Activated CD8-positive, alpha-beta T cell treated with anti-CD3 and anti-CD28 coated beads for 36 hours (primary cell): ENCODE measurements around the gene ENKD1. TPM values are rescaled to one million over a fixed set of nuclear protein-coding genes. Genes with fewer than 3 reads are reported as not detected.

ENCODE experiments used
- ATAC-seq: fragments of 200-7000 bp; cut with Tn5 transposase; one replicate; pipeline ENCODE4 v1.10.0; 2021; ENCODE audit warnings: mild to moderate bottlenecking, moderate library complexity
- CTCF ChIA-PET: fragments of 350-600 bp; sonication (Branson Sonifier 250); formaldehyde crosslinking; loops from one replicate; lab custom pipeline; 2021; ENCODE audit warnings: antibody characterized with exemption; lab: Charles Lee
- POLR2A ChIA-PET: fragments of 350-600 bp; sonication (Branson Sonifier 250); formaldehyde crosslinking; loops from one replicate; lab custom pipeline; 2021; ENCODE audit warnings: antibody characterized with exemption; lab: Charles Lee
- DNase-seq: peaks from one replicate; pipeline ENCODE4 v3.0.0-alpha.2; 2020
- H3K27ac Mint-ChIP-seq: one replicate; pipeline ENCODE4 v1.8.0; 2021; ENCODE audit warnings: mild to moderate bottlenecking, mixed read lengths
- H3K27me3 Mint-ChIP-seq: one replicate; pipeline ENCODE4 v1.8.0; 2021; ENCODE audit warnings: mixed read lengths
- H3K36me3 Mint-ChIP-seq: one replicate; pipeline ENCODE4 v1.8.0; 2021; ENCODE audit warnings: low read depth, mixed read lengths
- H3K4me1 Mint-ChIP-seq: one replicate; pipeline ENCODE4 v1.8.0; 2021; ENCODE audit warnings: low read depth, mixed read lengths
- H3K4me3 Mint-ChIP-seq: one replicate; pipeline ENCODE4 v1.8.0; 2021; ENCODE audit warnings: mild to moderate bottlenecking, moderate library complexity, mixed read lengths
- H3K9me3 Mint-ChIP-seq: one replicate; pipeline ENCODE4 v1.8.0; 2021; ENCODE audit warnings: mixed read lengths
- intact Hi-C: fragments of 100-400 bp; cut with micrococcal nuclease; formaldehyde crosslinking; loops from one replicate; pipeline ENCODE4 v1.10.0; 2022
- total RNA-seq, 2 experiments: library from RNA; stranded (reverse); gene quantifications; one replicate each; pipeline ENCODE4 v1.2.3, GENCODE V29; 2021
- TF ChIP-seq, protein P1 (sequence below): fragments of 200-600 bp; IDR thresholded peaks from one replicate; pipeline ENCODE4 v1.8.0; 2022; ENCODE audit warnings: antibody characterized with exemption, mild to moderate bottlenecking

The ENKD1 gene
- total RNA-seq, 2 experiments from 2014 or later, result 8.4 to 8.9 TPM

DNA sequence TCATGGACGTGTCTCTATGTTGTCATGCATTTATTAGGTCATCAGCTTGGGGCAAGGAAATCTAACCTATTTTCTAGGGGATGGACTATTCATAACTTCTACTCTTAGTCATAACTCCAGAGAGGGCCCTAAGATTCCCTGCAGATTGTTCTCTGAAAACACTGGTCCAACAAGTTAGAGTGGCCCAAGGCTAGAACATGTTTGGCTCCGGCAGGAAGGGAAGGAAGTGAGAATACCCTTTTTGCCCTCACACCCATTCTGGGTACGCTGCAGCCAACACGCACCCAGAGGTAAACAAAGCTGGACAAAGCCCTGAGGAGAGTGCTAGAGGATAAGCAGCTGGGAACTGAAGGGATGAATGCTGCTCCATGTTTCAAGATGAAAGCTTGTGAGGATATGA, 10.0 kb upstream of the ENKD1 start:
- ChIA-PET CTCF (interaction anchor here (1.0 kb wide), 1 partner anchor 14 kb away, joined by 3 read pairs; no protein-coding TSS in a partner anchor), POLR2A (interaction anchor here (0.6 kb wide), 1 partner anchor 124 kb away, joined by 3 read pairs; no protein-coding TSS in a partner anchor)
- Mint-ChIP-seq H3K27me3 (no peaks in the 10 kb centered on the region), H3K4me3 (no peak overlapping the region), H3K27ac (no peak overlapping the region), H3K36me3 (no peaks in the 10 kb centered on the region), H3K9me3 (no peaks in the 10 kb centered on the region), H3K4me1 (no peaks in the 10 kb centered on the region)
- ATAC-seq (no peak), DNase-seq (no peak)
- TF ChIP-seq, protein P1, sequence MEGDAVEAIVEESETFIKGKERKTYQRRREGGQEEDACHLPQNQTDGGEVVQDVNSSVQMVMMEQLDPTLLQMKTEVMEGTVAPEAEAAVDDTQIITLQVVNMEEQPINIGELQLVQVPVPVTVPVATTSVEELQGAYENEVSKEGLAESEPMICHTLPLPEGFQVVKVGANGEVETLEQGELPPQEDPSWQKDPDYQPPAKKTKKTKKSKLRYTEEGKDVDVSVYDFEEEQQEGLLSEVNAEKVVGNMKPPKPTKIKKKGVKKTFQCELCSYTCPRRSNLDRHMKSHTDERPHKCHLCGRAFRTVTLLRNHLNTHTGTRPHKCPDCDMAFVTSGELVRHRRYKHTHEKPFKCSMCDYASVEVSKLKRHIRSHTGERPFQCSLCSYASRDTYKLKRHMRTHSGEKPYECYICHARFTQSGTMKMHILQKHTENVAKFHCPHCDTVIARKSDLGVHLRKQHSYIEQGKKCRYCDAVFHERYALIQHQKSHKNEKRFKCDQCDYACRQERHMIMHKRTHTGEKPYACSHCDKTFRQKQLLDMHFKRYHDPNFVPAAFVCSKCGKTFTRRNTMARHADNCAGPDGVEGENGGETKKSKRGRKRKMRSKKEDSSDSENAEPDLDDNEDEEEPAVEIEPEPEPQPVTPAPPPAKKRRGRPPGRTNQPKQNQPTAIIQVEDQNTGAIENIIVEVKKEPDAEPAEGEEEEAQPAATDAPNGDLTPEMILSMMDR, result no peak
- intact Hi-C loops, result no loop called here

DNA sequence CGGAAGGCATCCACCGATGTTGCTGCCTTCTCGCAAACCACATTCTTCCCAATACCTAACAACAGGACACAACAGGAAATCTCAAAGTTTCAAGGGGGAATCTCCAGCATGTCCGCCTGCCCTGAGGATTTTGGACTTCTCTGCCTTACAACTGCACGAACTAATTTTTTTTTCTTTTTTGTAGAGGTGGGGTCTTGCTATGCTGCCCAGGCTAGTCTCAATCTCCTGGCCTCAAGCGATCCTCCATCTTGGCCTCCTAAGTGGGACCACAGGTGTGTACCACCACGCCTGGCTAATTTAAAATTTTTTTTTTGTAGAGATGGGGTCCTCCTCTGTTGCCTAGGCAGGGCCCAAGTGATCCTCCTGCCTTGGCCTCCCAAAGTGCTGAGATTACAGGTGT, 9.4 kb upstream of the ENKD1 start:
- intact Hi-C loops, result no loop called here
- TF ChIP-seq, protein P1, result no peak
- no peak for DNase-seq
- no peak overlapping the region for H3K27ac Mint-ChIP-seq
- H3K27me3 Mint-ChIP-seq, result no peaks in the 10 kb centered on the region
- ChIA-PET POLR2A (no interaction called here), CTCF (no interaction called here)
- no peaks in the 10 kb centered on the region for H3K9me3 Mint-ChIP-seq
- no peaks in the 10 kb centered on the region for H3K36me3 Mint-ChIP-seq
- H3K4me1 Mint-ChIP-seq, result no peaks in the 10 kb centered on the region
- no peak overlapping the region for H3K4me3 Mint-ChIP-seq
- no peak for ATAC-seq

DNA sequence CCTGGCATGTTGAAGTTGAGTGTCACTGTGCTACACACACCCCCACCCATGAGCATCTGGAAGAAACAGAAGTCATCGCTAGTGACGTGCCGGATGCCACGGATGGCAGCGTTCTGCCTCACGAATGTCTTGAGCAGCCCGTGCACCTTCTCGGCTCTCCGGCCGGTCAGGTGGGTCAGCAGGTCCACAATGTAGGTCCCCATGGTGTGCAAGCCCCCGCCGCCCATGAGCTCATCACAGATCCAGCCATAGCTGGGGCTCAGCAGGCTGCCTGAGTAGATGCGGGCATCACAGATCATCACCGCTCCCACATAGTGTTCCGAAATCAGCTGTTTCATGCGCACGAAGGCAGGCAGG, 9.0 kb upstream of the ENKD1 start:
- Mint-ChIP-seq H3K4me3 (no peak overlapping the region), H3K27ac (no peak overlapping the region), H3K27me3 (no peaks in the 10 kb centered on the region), H3K36me3 (no peaks in the 10 kb centered on the region), H3K4me1 (no peaks in the 10 kb centered on the region), H3K9me3 (no peaks in the 10 kb centered on the region)
- CTCF ChIA-PET, result interaction anchor here (1.7 to 2.4 kb wide), 2 partner anchors 12 to 155 kb away, joined by 7 to 9 read pairs; no protein-coding TSS in a partner anchor
- TF ChIP-seq, protein P1, result no peak
- ATAC-seq (no peak), DNase-seq (no peak)
- intact Hi-C loops, result no loop called here
- POLR2A ChIA-PET, result no interaction called here

DNA sequence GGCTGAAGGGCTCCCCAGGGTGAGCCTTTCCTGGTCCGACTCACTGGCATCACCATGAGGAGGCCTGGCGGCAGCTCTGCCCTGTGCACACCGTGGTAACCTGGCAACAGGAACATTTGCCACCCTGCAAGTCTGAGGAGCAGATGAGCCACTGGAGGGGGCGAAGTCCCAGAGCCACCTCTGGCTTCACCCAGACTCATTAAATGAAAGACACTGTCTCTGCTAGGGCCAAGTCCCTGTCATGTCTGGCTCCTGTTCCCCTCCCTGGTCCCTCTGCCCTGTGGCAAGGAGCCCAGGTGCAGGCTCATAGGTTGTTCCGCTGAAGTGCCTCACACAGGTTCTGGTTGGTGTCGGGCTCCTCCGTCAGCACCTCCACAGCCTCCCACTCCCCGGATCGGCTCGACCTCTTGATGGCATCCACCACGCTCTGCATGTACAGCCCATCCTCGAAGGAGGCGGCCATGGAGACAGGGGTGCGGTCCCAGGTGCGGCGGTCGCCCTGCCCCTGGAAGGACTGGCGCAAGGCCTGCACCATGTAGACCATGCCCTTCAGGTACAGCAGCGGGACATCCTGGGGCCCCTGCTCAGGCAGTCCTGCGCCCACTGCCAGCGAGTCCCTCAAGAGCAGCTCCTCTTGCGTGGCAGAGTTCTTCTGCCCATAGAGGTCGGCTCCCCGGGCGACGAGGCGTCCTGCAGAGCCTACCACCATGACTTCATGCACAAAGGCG, 8.5 kb upstream of the ENKD1 start:
- no peaks in the 10 kb centered on the region for H3K36me3 Mint-ChIP-seq
- no peak overlapping the region for H3K27ac Mint-ChIP-seq
- TF ChIP-seq, protein P1, result no peak
- no peaks in the 10 kb centered on the region for H3K4me1 Mint-ChIP-seq
- ChIA-PET POLR2A (no interaction called here), CTCF (interaction anchor here (1.7 to 2.4 kb wide), 2 partner anchors 12 to 154 kb away, joined by 7 to 9 read pairs; no protein-coding TSS in a partner anchor)
- ATAC-seq, result no peak
- H3K4me3 Mint-ChIP-seq, result no peak overlapping the region
- intact Hi-C loops, result no loop called here
- no peaks in the 10 kb centered on the region for H3K9me3 Mint-ChIP-seq
- no peaks in the 10 kb centered on the region for H3K27me3 Mint-ChIP-seq
- DNase-seq, result no peak
